GM19351 (cell line): ENCODE data around the gene LMNTD2.

Experiments used
- ATAC-seq: cut with Tn5 transposase; IDR thresholded peaks from one replicate; pipeline ENCODE4 v1.9.1; 2021; ENCODE audit warnings: mild to moderate bottlenecking, moderate library complexity; ENCODE audit not compliant: unreplicated experiment

The LMNTD2 gene

GRCh38 chr11:560305-561147 is at the start of gene LMNTD2, which contains the start of gene RASSF7:
TSS of gene LMNTD2 (minus strand) at chr11:560738. CDS start at chr11:560716, 22 bp downstream.
TSS of gene RASSF7 (plus strand) at chr11:560970. CDS start at chr11:561769, 799 bp downstream.
- peak; percentile 72 for ATAC-seq

GRCh38 chr11:609341-609811 is 48.8 kb upstream of the LMNTD2 start:
- no peak for ATAC-seq

DNA sequence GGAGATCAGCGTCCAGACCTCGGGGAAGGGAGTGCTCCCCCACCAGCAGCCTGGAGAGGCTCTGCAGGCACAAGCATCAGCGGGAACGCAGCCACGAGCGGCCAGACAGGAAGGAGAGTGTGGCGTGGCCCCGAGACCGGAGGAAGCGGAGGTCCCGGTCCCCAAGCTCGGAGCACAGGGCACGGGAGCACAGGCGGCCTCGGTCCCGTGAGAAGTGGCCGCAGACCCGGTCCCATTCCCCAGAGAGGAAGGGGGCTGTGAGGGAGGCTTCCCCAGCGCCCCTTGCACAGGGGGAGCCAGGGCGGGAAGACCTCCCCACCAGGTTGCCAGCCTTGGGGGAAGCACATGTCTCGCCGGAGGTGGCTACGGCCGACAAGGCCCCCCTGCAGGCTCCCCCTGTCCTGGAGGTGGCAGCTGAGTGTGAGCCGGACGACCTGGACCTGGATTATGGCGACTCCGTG is 48.3 kb upstream of the LMNTD2 start:
- no peak for ATAC-seq

DNA sequence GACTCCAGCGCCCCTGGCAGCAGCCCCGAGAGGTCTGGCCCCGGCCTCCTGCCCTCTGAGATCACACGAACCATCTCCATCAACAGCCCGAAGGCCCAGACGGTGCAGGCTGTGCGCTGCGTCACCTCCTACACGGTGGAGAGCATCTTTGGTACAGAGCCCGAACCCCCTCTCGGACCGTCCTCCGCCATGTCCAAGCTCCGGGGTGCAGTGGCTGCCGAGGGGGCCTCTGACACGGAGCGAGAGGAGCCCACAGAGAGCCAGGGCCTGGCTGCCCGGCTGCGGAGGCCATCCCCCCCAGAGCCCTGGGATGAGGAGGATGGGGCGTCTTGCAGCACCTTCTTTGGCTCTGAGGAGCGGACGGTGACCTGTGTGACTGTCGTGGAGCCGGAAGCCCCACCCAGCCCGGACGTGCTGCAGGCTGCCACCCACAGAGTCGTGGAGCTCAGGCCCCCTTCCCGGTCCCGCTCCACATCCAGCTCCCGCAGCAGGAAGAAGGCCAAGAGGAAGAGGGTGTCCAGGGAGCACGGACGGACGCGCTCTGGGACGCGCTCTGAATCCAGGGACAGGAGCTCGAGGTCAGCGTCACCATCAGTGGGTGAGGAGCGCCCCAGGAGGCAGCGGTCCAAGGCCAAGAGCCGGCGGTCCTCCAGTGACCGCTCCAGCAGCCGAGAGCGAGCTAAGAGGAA is 47.6 kb upstream of the LMNTD2 start:
- ATAC-seq, result no peak

GRCh38 chr11:607020-607780 is 46.7 kb upstream of the LMNTD2 start:
- ATAC-seq, result no peak

DNA sequence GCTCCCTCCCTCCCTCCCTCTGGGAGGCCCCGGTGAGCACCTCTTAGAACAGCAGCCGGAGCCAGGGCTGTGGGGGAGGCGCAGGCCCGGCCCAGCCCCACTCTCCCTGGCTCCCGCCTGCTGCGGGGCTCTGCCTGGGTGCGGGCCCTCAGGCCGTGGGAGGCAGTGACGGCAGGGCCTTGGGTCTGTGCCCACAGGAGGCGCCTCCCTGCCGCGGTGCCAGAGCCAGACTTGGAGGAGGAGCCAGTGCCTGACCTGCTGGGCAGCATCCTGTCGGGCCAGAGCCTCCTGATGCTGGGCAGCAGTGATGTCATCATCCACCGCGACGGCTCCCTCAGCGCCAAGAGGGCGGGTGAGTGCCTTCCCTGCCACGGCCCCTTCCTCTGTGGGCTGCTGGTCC is 45.7 kb upstream of the LMNTD2 start:
- ATAC-seq, result no peak

- ATAC-seq, result no peak
Measured at GRCh38 chr11:605286-606129, 45.0 kb upstream of the LMNTD2 start.

DNA sequence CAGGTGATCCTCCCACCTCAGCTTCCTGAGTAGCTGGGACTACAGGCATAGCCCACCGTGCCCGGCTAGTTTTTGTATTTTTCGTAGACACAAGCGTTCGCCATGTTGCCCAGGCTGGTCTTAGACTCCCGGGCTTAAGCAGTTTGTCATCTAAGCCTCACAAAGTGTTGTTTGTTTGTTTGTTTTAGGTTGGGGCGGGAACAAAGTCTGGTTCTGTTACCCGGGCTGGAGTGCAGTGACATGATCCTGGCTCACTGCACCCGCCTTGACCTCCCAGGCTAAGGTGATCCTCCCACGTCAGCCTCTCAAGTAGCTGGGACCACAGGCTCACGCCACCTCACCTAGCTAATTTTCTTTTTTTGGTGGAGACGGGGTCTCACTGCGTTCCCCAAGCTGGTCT is 42.6 kb upstream of the LMNTD2 start:
- ATAC-seq, result no peak

DNA sequence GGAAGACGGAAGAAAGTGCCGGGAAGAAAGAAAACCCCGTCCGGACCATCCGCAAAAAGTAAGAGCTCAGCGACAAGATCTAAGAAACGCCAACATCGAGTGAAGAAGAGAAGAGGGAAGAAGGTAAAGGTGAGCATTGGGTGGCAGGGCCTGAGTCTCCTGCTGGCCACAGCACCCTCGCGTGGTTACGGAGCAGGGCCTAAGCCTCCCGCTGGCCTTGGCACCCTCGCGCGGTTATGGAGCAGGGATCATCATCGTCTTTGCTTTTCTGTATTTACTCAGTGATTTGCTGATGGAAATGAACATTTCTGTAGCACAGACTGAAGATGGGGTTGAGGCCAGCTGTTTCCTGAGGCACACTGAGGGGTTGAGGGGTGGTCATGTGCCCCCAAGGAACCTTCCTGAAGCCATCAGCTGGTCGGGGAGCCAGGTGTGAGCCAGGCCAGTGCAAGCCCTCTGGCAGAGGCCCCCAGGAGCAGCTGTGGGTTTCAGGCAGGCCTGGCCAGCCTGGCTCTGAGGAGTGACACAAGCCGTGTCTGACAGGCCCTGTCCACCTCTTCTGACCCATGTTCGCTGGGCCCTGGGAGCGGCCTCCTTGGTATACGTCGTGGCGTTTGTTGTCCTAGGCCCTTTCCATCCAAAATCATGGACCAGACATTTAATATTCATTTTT is 41.2 kb upstream of the LMNTD2 start:
- no peak for ATAC-seq

DNA sequence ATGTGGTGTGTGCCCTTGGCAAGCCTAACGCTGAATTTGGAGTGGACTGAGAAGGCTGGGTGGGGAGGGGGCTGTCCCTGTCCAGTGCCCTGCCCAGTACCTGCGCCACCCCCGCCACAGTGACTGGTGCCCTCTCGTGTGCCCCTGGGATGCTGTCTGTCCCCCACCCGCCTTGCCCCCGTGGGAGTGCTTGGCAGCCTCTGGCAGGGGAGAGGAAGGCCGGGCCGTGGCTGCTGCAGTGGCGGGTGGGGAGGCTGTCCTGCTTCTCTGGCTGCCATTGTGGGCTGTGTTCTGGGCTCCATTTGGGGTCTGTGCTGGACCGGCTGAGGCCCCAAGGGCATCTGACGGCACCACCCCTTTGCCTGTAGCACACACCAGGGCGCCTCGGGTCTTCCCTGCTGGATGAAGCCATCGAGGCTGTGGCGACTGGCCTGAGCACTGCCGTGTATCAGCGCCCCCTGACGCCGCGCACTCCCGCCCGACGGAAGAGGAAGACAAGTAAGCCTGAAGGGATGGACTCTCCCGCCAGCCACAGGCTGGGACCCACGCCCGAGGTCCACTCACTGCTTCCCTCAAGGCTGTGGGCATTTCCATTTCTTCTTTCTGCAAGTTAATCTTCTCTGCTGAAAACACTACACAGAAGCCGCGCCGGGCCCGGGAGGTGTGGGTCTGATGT is 37.6 kb upstream of the LMNTD2 start:
- no peak for ATAC-seq

GRCh38 chr11:597166-597725 is 36.7 kb upstream of the LMNTD2 start:
- no peak for ATAC-seq

- ATAC-seq, result no peak
Measured at GRCh38 chr11:596374-596773, 35.8 kb upstream of the LMNTD2 start.

DNA sequence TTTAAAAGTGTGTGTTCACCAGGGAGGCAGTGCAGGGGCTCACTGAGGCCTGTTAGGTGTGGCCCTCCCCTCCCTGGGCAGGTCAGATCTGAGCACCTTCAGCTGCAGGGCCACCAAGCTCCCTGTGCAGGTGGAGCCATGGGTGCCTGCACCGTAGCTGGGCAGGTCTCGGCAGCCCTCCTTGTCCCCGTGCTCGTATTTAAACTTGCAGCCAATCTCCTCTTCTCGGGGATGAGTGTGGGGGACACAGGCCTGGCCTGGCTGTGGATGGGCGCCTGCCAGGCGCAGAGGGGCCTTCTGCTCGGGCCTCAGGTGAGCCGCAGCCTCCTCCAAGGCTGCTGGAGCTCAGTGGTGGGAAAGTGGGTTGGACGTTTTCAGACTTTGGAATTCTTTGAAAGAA is 34.9 kb upstream of the LMNTD2 start:
- no peak for ATAC-seq

GRCh38 chr11:593347-593746 is 32.8 kb upstream of the LMNTD2 start:
- ATAC-seq, result no peak

GRCh38 chr11:592918-593317 is 32.4 kb upstream of the LMNTD2 start:
- no peak for ATAC-seq

DNA sequence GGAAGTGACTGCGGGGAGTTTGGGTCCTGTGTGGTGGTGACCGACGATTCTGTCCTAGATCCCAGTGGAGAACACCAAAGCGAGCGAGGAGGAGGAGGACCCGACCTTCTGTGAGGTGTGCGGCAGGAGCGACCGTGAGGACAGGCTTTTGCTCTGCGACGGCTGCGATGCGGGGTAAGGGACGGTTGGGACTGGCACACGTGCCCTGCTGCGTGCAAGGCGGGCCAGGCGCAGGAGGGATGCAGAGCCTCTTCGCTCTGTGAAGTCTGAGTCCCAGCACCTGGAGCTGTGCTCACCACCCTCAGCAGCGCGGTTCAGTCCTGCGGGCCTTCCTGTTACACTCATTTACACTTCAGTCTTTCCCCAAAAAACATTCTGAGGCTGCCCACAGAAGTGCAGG is 32.0 kb upstream of the LMNTD2 start:
- no peak for ATAC-seq

DNA sequence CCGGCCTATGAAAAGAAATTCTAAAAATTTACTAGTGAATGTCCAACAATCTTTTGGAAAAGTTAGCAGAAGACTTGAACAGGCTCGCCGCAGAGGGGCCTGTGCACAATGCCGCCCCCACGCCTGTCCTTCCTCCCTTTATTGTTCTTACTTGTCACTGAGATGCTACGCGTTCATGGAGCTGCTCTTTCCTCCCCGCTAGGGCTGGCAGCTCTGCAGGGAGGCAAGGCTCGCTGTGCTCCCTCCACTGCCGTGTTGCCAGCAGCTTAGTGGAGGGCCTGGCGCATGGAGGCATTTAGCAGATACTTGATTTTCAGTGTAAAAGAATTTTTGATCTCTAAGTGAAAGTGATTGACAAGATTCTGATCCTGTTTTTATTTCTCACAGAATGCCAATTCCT is 30.5 kb upstream of the LMNTD2 start:
- ATAC-seq, result no peak

DNA sequence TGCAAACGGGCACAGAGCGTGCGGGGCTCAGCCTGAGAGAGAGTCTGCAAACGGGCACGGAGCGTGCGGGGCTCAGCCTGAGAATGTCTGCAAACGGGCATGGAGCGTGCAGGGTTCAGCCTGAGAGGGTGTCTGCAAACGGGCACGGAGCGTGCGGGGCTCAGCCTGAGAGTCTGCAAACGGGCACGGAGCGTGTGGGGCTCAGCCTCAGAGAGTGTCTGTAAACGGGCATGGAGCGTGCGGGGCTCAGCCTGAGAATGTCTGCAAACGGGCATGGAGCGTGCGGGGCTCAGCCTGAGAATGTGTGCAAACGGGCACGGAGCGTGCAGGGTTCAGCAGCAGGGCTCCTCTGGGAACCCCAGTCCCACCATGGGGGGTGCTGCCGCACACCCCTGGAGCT is 29.3 kb upstream of the LMNTD2 start:
- no peak for ATAC-seq

DNA sequence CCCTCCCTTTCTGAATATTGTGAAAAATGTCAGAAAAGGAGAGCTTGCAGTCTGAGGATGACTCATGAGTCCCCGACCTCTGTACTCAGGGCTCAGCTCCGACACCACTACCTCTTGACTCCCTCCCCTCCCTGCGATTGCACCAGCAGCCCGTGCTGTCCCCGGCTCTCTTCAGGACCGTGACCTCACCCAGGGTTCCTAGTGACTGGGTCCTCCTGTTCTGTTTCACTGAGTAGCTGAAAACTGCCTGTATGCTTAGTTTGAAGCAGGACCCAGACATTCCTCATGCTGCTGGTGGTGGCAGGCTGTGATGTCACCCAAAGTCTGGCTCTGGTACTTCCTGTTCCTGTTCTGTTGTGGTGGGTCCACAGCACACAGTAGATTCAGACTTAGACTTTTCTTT is 27.4 kb upstream of the LMNTD2 start:
- no peak for ATAC-seq
